Trophoblast cell (in vitro differentiated cells and primary cell): Measurements from ENCODE around the gene RYR1.

Source experiments
- DNase-seq, 2 donors: peaks; one replicate each; pipeline ENCODE4 v3.0.0-alpha.2; 2016
- H2AFZ ChIP-seq: 2 replicates; pipeline ENCODE4 v1.6.1; 2013; ENCODE audit warnings: low read length, moderate library complexity, mild to moderate bottlenecking; ENCODE audit not compliant: insufficient read depth, poor library complexity
- H2AK5ac ChIP-seq: 2 replicates; pipeline ENCODE4 v1.6.1; 2013; ENCODE audit warnings: mild to moderate bottlenecking, low read length
- H2BK120ac ChIP-seq: 2 replicates; pipeline ENCODE4 v1.6.1; 2013; ENCODE audit warnings: low read length, mild to moderate bottlenecking, moderate library complexity; ENCODE audit not compliant: insufficient read depth, poor library complexity
- H2BK12ac ChIP-seq: 2 replicates; pipeline ENCODE4 v1.6.1; 2013; ENCODE audit warnings: mild to moderate bottlenecking, low read length, moderate library complexity
- H2BK5ac ChIP-seq: 2 replicates; pipeline ENCODE4 v1.6.1; 2013; ENCODE audit warnings: low read length, low read depth, moderate library complexity, mild to moderate bottlenecking; ENCODE audit not compliant: poor library complexity
- H3K14ac ChIP-seq: 2 replicates; pipeline ENCODE4 v1.6.1; 2013; ENCODE audit warnings: mild to moderate bottlenecking, low read length
- H3K18ac ChIP-seq: 2 replicates; pipeline ENCODE4 v1.6.1; 2013; ENCODE audit warnings: mild to moderate bottlenecking, low read length
- H3K23ac ChIP-seq: 2 replicates; pipeline ENCODE4 v1.6.1; 2013; ENCODE audit warnings: low read length
- H3K27ac ChIP-seq: 2 replicates; pipeline ENCODE4 v1.5.1; 2013; ENCODE audit warnings: low read depth, mild to moderate bottlenecking, inconsistent platforms, low read length, moderate library complexity
- H3K27me3 ChIP-seq: 2 replicates; pipeline ENCODE4 v1.6.1; 2013; ENCODE audit warnings: inconsistent platforms, mild to moderate bottlenecking, low read length, moderate library complexity; ENCODE audit not compliant: insufficient read depth
- H3K36me3 ChIP-seq, 2 experiments: 1 replicate in 1 of 2; 2 replicates in 1 of 2; pipeline ENCODE4 v1.6.1; 2013; ENCODE audit warnings: low read length in 2 of 2, mild to moderate bottlenecking in 2 of 2, moderate library complexity in 1 of 2; ENCODE audit not compliant: insufficient read depth in 2 of 2, control insufficient read depth in 1 of 2
- H3K4ac ChIP-seq: 2 replicates; pipeline ENCODE4 v1.6.1; 2013; ENCODE audit warnings: low read depth, mild to moderate bottlenecking, low read length, moderate library complexity
- H3K4me1 ChIP-seq, 2 experiments: 1 replicate in 1 of 2; 2 replicates in 1 of 2; pipeline ENCODE4 v1.6.1; 2013; ENCODE audit warnings: low read length in 2 of 2, mild to moderate bottlenecking in 2 of 2, moderate library complexity in 1 of 2; ENCODE audit not compliant: insufficient read depth in 2 of 2, control insufficient read depth in 1 of 2
- H3K4me2 ChIP-seq: 2 replicates; pipeline ENCODE4 v1.6.1; 2013; ENCODE audit warnings: inconsistent platforms, mild to moderate bottlenecking, low read length, moderate library complexity
- H3K4me3 ChIP-seq: 2 replicates; pipeline ENCODE4 v1.5.1; 2013; ENCODE audit warnings: mild to moderate bottlenecking, low read depth, low read length, inconsistent platforms
- H3K79me1 ChIP-seq: one replicate; pipeline ENCODE4 v1.6.1; 2013; ENCODE audit warnings: low read length
- H3K79me2 ChIP-seq: 2 replicates; pipeline ENCODE4 v1.6.1; 2013; ENCODE audit warnings: low read length, mild to moderate bottlenecking; ENCODE audit not compliant: control insufficient read depth, insufficient read depth, poor library complexity
- H3K9ac ChIP-seq: 2 replicates; pipeline ENCODE4 v1.6.1; 2013; ENCODE audit warnings: mild to moderate bottlenecking, low read length
- H3K9me3 ChIP-seq: 2 replicates; pipeline ENCODE4 v1.6.1; 2013; ENCODE audit warnings: low read depth, mild to moderate bottlenecking, control low read depth, inconsistent platforms, low read length; ENCODE audit not compliant: insufficient read depth
- H4K12ac ChIP-seq: 2 replicates; pipeline ENCODE4 v1.6.1; 2013; ENCODE audit warnings: low read depth, mild to moderate bottlenecking, low read length, moderate library complexity
- H4K8ac ChIP-seq: 2 replicates; pipeline ENCODE4 v1.6.1; 2013; ENCODE audit warnings: low read depth, mild to moderate bottlenecking, low read length, moderate library complexity
- H4K91ac ChIP-seq: one replicate; pipeline ENCODE4 v1.6.1; 2013; ENCODE audit warnings: low read depth, mild to moderate bottlenecking, low read length, moderate library complexity
- WGBS: extraction: QIAGEN DNeasy Blood & Tissue Kit; methylation state at CpG from one replicate; pipeline ENCODE4 v1.1.7; 2013; ENCODE audit warnings: missing lambda C conversion rate; ENCODE audit not compliant: insufficient read length, insufficient coverage; ENCODE audit errors: extremely low coverage; 5-methylcytosine and 5-hydroxymethylcytosine counted together

RYR1 gene

DNA sequence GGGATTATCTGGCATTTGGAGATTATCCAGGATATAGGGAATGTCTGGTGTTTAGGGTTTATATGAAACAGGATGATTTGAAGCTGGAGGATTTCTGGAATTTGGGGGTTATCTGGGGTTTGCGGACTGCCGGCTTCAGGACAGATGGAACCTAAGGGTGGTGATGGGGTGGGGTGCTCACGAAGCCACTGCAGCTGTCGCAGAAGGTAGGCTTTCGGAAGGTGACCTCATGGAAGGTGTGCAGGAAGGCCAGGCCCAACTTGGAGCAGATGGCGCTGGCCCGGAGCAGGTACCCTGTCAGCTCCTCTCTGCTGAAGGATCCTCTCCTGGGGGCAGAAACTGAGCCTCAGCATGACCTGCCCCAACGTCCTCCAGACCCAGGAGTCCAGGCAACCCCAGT is 21.0 kb upstream of the RYR1 start:
- H3K18ac ChIP-seq = no peak overlapping the region
- no peak overlapping the region for H3K23ac ChIP-seq
- no peak overlapping the region for H3K9ac ChIP-seq
- no peaks in the 10 kb centered on the region for H3K36me3 ChIP-seq
- no peak overlapping the region for H4K91ac ChIP-seq
- DNase-seq = no peak
- no peaks in the 10 kb centered on the region for H3K27me3 ChIP-seq
- H3K4me2 ChIP-seq = no peak overlapping the region
- peaks cover 2% of the 10 kb centered on the region for H3K9me3 ChIP-seq
- no peak overlapping the region for H2BK120ac ChIP-seq
- H2AFZ ChIP-seq = no peak overlapping the region
- no peak overlapping the region for H2BK5ac ChIP-seq
- no peak overlapping the region for H4K12ac ChIP-seq
- no peak overlapping the region for H2AK5ac ChIP-seq
- H3K27ac ChIP-seq = no peak overlapping the region
- H2BK12ac ChIP-seq = no peak overlapping the region
- H3K79me1 ChIP-seq = no peaks in the 10 kb centered on the region
- WGBS = no CpG with 5 or more reads among the region's 8 CpGs
- H3K79me2 ChIP-seq = no peaks in the 10 kb centered on the region
- H3K4ac ChIP-seq = no peak overlapping the region
- H3K4me3 ChIP-seq = no peak overlapping the region
- H4K8ac ChIP-seq = no peak overlapping the region
- peaks cover 0 to 3% of the 10 kb centered on the region in 2 experiments for H3K4me1 ChIP-seq
- no peak overlapping the region for H3K14ac ChIP-seq

DNA sequence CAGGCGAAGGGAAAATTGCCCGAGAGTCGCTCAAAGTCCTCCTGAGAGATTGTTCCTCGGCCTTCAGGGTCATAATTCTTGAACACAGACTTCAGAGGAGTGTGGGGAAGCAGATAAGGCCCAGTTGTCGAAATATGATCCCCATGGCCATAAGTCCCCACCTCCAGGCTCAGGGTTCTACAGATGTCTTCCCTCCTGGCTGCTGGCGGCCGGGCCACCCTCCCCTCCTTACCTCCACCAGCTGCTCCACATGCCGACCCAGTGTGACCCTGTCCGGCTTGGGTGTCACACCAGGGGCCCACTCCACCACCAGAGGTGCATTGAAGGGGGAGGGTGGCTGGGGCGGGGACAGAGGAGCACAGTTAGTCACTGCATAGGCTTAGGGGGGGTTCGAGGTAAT is 20.5 kb upstream of the RYR1 start:
- Histone ChIP-seq H3K14ac (no peak overlapping the region), H2BK12ac (no peak overlapping the region), H2BK5ac (no peak overlapping the region), H2AK5ac (no peak overlapping the region), H4K91ac (no peak overlapping the region), H2BK120ac (no peak overlapping the region), H3K9ac (no peak overlapping the region), H3K4me1 (peaks cover 0 to 7% of the 10 kb centered on the region in 2 experiments), H3K27ac (no peak overlapping the region), H3K4ac (no peak overlapping the region), H3K23ac (no peak overlapping the region), H4K12ac (no peak overlapping the region), H3K18ac (no peak overlapping the region), H3K36me3 (no peaks in the 10 kb centered on the region), H3K27me3 (no peaks in the 10 kb centered on the region), H2AFZ (no peak overlapping the region), H4K8ac (no peak overlapping the region), H3K79me1 (no peaks in the 10 kb centered on the region), H3K79me2 (no peaks in the 10 kb centered on the region), H3K4me3 (no peak overlapping the region), H3K9me3 (peaks cover 2% of the 10 kb centered on the region), H3K4me2 (no peak overlapping the region)
- no CpG with 5 or more reads among the region's 11 CpGs for WGBS
- DNase-seq = no peak

DNA sequence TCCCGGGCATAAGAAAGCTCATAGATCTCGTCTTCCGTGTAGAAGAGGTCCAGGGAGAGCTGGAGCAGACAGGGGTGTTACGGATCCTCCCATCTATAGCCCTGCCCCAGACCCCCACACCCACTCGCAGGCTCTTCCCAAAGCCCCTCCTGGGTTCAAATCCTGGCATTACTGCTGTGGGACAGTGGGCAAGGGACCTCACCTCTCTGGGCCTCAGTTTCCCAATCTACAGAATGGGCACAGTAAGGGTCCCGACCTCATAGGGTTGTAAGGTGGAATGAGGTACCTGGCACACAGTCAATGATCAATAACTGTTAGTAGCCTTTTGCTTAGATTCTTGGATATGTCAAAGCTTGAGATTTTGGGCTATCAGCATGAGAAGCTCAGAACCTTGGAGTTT is 20.1 kb upstream of the RYR1 start:
- Histone ChIP-seq H4K8ac (no peak overlapping the region), H3K27ac (no peak overlapping the region)
- WGBS = no CpG with 5 or more reads among the region's 6 CpGs

DNA sequence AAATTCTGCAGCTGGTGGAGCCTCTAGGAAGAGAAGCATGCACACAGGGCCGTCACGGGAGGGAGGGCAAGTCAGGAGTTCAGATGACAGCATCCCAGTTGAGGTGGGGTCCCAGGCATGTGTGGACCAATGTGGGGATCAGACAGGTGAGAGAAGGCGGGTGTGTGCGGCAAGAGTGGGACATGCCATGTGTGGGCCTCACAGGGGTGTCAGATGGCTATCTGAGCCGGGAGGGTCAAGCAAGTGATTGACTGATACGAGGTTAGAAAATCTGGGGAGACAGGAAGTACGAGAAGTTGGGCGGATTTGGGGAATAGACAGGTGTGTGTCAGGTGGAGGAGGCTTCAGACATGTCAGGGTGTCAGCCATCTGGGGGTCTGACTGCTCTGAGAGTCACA is 16.3 kb upstream of the RYR1 start:
- DNase-seq = no peak
- no peak overlapping the region for H2BK120ac ChIP-seq

More for the DNA sequence above, 20.1 kb upstream of the RYR1 start:
- H3K4me2 ChIP-seq = no peak overlapping the region
- no peak overlapping the region for H2AK5ac ChIP-seq
- H3K36me3 ChIP-seq = no peaks in the 10 kb centered on the region
- no peaks in the 10 kb centered on the region for H3K79me1 ChIP-seq
- H3K4me3 ChIP-seq = no peak overlapping the region
- H2AFZ ChIP-seq = no peak overlapping the region
- no peak overlapping the region for H4K91ac ChIP-seq
- H3K9ac ChIP-seq = no peak overlapping the region
- H2BK120ac ChIP-seq = no peak overlapping the region
- H3K27me3 ChIP-seq = no peaks in the 10 kb centered on the region
- H2BK5ac ChIP-seq = no peak overlapping the region
- no peak overlapping the region for H3K14ac ChIP-seq
- H3K4me1 ChIP-seq = peaks cover 0 to 11% of the 10 kb centered on the region in 2 experiments
- no peak overlapping the region for H4K12ac ChIP-seq
- H3K9me3 ChIP-seq = peaks cover 5% of the 10 kb centered on the region
- no peak overlapping the region for H2BK12ac ChIP-seq
- no peak overlapping the region for H3K23ac ChIP-seq
- no peak overlapping the region for H3K4ac ChIP-seq
- DNase-seq = no peak
- H3K79me2 ChIP-seq = no peaks in the 10 kb centered on the region
- no peak overlapping the region for H3K18ac ChIP-seq

More for the DNA sequence above, 16.3 kb upstream of the RYR1 start:
- no peak overlapping the region for H3K14ac ChIP-seq
- H4K8ac ChIP-seq = no peak overlapping the region
- no peak overlapping the region for H3K4ac ChIP-seq
- no peak overlapping the region for H2BK5ac ChIP-seq
- no peaks in the 10 kb centered on the region for H3K79me2 ChIP-seq
- peaks cover 0 to 12% of the 10 kb centered on the region in 2 experiments for H3K4me1 ChIP-seq
- H4K91ac ChIP-seq = no peak overlapping the region
- H3K79me1 ChIP-seq = no peaks in the 10 kb centered on the region
- H2AK5ac ChIP-seq = no peak overlapping the region
- H3K9ac ChIP-seq = no peak overlapping the region
- 100% methylated on average over 2 of the region's 8 CpGs for WGBS
- H3K18ac ChIP-seq = no peak overlapping the region
- H4K12ac ChIP-seq = no peak overlapping the region
- H3K23ac ChIP-seq = no peak overlapping the region
- no peak overlapping the region for H2AFZ ChIP-seq
- no peak overlapping the region for H3K4me2 ChIP-seq
- H3K27me3 ChIP-seq = no peaks in the 10 kb centered on the region
- no peak overlapping the region for H3K27ac ChIP-seq
- H3K9me3 ChIP-seq = peaks cover 8% of the 10 kb centered on the region
- H3K36me3 ChIP-seq = no peaks in the 10 kb centered on the region
- no peak overlapping the region for H3K4me3 ChIP-seq
- no peak overlapping the region for H2BK12ac ChIP-seq
